ENCODE results near the gene PFDN1. TPM values are rescaled to one million over a fixed set of nuclear protein-coding genes. Genes with fewer than 3 reads are reported as not detected.

The PFDN1 gene
- total and polyA plus RNA-seq, 9 of the 15 experiments (the other 6 are each of a cell fraction or from before 2014, with no cell fraction given) = 45.5 to 215 (median 78.0) TPM

- TF ChIP-seq ATF6 (CRISPR knock-in tag; IDR thresholded peaks at IDR 0.05) = no peak
- TF ChIP-seq CREM (IDR thresholded peaks at IDR 0.05; ENCODE audit: low read depth) = no peak
- TF ChIP-seq ZNF253 (CRISPR knock-in tag; conservative IDR thresholded peaks at IDR 0.05) = no peak
- TF ChIP-seq PTRF (tag; IDR thresholded peaks at IDR 0.05) = no peak
- TF ChIP-seq CHD1 (IDR thresholded peaks at IDR 0.05; ENCODE audit: low read length) = no peak
- no peak for TF ChIP-seq MXD1 (CRISPR knock-in tag; IDR thresholded peaks at IDR 0.05; ENCODE audit: borderline replicate concordance, poor library complexity, severe bottlenecking)
- no peak for TF ChIP-seq ZNF609 (CRISPR knock-in tag; IDR thresholded peaks at IDR 0.05; ENCODE audit: borderline replicate concordance)
These were observed 37.1 kb downstream of the PFDN1 start (continued) for GRCh38 chr5:140265845-140266244.

Data from K562 (cell line).